HT-29 (cell line): ENCODE results near the gene EVC2. TPM values are rescaled to one million over a fixed set of nuclear protein-coding genes. Genes with fewer than 3 reads are reported as not detected.

Source experiments
- DNase-seq: peaks from one replicate; pipeline ENCODE4 v3.0.0-alpha.2; 2015; ENCODE audit warnings: low spot score
- total RNA-seq: library from RNA; depleted of rRNA; stranded (reverse); fragments of >200 nt; shearing (Covaris generic); gene quantifications from 2 replicates; pipeline ENCODE4 v1.2.3, GENCODE V29; 2014

EVC2 gene
- total RNA-seq, 1 experiment from 2014 or later, result not detected

DNA sequence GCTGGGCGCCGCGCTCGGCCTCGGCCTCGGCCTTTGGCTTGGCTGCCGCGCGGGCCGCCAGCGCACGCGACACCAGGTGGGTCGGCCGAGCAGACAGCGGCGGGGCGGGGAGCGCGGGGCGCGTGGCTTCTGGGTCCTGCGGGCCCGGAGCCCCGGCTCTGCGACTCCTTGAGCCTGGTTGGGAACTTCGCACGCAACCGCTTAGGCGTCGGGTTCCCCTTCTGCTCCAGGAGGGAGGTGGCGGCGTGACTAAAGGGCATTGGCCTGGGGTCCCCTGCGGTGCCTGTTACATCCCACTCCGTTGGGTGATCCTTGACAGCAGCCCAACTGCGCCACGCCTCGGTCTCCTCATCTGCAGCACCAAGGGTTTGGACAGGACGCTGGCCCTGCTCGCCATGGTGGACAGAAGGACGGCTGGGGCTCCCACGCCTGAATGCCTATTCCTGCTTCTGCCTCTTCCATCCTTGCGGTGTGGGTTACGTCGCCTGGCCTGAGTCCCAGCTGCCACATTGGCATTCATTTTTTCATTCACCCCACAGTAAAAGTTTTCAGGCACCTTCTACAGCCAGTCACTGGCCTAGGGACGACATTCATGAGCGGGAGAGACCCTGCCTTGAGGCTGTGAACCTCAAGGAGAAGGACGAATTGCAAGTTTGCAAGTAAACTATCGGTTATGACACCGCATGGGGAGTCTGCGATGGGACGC, 3.3 kb upstream of the EVC2 start:
- no peak for DNase-seq

DNA sequence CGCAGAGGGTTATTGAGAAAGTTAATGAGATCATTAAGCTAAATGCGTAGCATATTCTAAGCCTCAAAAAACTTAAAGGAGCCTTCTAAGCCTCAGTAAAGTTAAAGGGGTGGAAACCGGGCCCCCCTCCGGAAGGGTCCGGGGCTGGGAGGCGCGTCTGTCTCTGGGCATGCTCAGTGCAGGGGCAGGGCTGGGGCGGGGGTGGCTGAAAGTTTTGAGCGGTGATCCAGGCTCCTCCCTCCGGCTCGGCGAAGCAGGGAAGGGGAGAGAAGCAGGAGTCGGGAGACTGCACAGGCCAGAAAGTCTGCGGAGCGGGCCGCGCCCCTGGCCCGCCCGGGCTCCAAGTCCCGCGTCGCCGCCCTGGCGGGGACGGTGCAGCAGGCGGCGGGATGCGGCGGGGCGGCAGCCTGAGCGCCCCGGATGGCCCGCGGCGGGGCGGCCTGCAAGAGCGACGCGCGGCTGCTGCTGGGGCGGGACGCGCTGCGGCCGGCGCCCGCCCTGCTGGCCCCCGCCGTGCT, 2.7 kb upstream of the EVC2 start, which contains the start of gene EVC:
Gene EVC (plus strand): TSS at position 241 of the 518 bp plus-strand sequence. CDS start 180 bp downstream, at position 421.
- no peak for DNase-seq

DNA sequence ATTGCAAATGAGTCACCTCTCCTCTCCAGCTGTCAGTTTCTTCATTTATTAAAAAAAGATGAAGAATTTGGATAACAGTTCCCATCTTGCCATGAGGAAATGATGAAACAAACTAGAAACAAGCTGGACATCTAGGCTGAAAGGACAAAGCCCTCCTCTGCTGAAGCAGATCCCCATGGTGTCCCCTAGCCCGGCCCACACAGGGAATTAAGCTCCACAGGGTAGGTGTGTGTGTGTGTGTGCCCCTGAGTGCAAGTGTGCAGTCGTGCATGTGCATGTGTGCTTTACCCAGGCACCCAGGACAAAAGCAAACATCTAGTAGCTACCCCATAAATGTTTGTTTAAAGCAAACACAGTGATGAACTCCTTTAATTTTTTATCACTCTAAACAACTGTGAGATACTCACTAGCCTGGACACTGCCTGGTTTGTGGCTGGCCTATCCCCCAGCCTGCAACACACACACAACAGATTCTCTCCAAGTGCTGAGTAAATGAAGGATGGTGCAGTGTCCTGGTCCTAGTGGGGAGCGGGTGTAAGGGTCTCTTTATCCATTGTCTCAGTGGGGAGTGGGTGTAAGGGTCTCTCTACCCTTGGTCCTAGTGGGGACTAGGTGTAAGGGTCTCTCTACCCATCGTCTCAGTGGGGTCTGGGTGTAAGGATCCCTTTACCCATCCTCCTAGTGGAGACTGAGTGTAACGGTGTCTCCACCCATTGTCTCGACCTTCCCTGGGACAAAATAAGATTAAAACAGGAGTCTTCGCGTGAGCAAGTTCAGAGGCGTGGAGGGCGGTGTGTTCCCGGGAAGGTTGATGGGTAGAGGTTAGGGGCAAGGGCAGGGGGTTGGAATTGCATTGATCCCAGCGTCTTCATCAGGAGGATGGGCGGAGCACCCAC, 2.0 kb upstream of the EVC2 start:
- DNase-seq, result no peak

DNA sequence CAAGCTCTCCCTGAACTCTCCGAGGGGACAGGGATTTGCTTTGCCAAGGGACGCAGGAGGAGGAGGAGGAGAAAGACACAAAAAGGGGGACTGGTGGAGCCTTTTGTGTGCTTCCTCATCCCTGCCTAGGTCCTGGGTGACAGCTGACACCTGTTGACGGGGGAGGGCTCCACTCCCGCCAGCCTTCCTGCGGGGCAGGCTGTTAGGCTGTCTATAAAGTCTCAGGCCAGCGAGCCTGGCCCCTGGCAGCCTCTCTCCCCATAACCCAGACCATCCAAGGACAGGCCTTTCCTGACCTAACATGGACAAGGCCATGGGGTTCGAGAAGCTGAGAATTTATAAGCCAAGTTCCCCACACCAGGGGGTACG, 832 bp upstream of the EVC2 start:
- DNase-seq, result no peak

DNA sequence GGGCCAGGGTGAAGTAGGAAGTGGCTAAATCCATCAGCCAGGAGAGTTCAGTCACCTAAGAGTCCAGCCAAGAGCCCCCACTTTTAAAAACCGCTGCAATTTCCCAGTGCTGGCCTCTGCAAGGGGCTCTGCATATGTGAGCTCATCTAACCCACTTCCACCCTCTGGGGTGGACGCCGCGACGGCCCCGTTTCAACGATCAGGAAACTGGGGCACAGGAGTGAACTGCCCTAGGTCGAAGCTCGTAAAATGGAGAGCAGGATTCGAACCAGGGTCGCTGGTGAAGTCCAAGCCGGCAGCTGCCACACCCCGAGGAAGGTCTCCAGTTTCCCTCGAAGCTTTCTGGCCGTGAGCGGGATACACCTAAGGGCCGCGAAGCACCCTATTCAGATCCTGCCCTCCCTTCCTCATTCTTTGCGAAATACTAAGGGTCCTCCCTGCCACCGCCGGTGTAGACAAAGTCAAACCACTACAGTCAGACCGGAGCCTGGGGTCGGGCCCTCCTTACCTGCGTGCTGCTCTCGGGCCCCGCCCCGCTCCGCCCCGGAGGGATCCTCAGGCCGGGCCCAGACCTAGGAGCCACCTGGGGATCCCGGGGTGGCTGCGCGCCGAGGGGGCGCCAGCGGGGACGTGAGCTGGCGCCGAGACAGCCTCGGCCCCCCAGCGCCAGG, 446 bp downstream of the EVC2 start:
- DNase-seq, result no peak

DNA sequence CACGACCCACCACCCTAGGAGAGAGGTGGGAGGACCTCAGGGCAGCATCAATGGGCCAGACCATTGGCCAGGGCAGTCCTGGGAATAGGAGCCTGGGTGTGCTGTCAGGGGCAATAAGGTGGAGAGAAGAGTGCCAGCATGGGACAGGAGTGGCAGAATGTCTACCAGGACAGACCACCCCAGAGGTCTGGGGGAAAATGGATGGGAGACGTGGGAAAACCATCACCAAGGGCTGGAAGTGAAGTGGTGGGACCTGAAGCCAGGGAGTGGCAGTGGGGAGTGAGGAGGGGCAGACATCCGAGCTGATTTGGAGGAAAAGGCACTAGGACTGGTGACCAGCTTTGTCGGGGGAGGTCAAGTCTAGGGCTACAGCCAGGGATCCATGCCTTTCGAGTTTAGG, 993 bp downstream of the EVC2 start:
- DNase-seq, result no peak

DNA sequence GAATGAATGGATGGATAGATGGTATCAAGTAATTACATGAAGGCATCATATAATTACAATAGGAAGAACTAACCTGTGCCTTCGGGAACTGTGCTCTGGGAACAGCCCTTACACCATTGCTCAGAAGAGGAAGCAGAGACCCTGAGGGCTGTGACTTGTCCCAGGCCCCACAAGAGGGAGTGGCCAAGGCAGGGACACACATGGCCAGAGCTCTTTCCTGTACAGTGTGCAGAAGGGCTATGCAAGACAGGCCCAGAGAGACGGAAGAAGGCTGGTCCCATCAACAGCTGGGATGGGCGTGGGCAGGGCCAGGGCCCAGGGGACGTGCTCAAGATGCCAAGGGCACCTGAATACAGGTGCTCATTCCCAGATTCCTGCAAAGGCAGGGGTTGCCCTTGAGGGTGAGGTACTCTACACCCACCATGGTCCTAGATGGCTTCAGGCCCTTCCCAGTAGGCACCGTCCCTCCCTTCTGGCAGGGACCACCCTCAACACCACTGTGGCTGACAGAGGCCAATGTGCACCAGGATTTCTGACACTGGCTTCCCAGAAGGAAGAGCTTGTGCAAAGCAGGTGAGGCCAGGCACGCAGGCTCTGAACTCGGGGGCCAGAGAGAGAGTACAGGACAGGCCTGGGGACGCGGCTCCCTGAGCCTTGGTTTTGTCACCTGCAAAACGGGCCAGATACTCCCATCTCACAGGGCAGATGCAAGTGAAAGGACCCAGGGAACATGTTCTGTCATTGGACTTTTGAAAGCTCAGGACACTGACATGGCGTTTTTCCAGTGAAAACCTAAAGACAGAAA, 1.7 kb downstream of the EVC2 start:
- DNase-seq, result no peak

DNA sequence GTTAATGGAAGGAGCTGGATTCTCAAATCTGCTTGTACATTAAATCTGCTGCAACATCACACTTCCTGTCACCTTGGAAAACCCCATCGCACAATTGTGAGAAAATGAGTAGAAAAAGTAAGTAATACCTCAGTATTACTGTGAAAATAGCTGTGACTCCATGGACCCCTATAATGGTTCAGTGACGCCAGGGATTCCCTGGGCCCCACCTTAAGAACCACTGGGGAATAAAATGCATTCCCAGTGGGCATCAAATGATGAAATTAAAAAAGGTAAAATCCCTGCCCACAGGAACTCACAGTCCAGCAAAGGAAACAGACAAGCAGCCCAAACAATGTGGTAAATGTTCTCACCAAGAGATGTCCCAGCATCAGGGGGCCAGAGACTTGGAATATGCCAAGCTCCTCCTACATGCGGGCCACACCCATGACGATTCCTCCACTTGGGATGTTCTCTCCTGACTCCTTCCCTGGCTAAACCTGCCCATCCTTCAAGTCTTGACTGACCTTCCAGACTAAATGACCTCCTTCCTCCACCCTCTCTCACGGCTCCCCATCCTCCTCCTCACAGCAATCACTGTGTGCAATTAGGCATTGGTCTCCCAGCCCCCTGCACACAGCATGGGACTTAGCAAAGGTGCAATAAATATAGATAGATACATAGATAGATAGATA, 2.6 kb downstream of the EVC2 start:
- no peak for DNase-seq

DNA sequence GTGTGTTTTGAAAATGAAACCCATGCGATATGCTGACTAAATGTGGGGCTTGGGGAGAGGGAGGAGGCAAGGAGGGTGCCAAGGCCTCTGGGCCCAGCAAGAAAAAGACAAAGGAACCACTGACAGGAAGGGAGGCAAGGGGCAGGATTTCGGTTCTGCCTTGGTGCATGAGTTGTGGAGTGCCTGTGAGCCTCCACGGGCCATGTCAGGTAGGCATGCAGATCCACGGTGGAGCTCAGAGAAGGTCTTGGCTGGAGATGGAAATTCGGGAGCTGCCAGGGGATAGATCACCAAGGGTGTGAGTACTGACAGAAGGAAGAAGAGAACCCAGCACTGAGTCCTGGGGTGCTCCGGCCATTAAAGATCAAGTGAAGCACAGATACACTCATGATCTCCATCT, 4.1 kb downstream of the EVC2 start:
- no peak for DNase-seq

DNA sequence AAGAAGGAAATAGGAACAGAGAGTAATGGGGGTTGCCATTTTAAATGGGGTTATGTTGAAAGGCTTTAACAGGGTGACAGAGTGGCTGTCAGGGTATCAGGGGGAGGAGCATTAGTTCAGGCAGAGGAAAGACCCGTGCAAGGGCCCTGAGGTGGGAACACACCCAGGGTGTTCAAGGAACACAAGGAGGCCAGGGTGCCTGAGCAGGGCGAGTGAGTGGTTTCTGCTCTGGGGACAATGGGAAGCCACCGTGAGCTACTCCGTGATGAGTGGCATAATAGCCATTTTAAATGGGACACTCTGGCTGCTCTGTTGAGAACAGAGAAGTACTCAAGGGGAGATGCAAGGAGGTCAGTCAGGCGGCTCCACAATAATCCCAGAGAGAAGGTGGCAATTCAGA, 4.5 kb downstream of the EVC2 start:
- DNase-seq, result no peak

DNA sequence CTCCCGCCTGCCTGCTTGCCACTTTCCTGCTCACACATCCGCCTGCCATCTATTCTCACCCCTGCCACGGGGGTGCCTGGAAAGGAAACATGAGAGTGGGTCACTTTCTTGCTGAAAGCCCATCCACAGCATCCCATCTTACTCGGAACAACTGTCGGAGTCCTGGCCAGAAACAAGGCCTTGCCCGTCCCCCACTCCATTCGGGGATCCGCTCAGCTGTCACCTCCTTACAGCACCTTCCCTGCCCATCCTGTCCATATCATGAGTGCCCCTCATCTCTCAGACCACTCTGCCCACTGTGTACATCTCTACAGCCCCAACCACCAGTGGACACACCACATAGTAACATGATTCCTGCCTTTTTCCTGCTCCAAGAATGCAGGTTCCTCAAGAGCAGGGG, 6.4 kb downstream of the EVC2 start:
- no peak for DNase-seq

DNA sequence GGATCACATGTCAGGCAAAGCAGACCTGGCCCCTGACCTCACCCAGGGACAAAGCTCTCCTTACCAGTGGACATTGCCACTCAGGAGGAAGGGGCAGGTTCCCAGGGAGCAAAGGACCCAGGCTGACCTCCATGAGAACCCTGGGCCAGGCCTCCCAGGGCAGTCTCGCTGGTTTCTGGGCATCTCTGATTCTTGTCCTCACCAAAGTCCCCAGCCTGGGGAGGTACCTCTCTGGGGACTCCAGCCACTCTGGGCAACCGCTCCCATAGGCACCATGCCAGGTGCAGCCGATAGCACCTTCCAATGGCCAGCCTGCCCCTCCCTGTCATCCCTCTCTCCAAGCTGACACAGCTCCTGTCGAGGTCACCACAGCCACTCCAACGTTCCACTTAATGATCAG, 7.9 kb downstream of the EVC2 start:
- DNase-seq, result no peak

DNA sequence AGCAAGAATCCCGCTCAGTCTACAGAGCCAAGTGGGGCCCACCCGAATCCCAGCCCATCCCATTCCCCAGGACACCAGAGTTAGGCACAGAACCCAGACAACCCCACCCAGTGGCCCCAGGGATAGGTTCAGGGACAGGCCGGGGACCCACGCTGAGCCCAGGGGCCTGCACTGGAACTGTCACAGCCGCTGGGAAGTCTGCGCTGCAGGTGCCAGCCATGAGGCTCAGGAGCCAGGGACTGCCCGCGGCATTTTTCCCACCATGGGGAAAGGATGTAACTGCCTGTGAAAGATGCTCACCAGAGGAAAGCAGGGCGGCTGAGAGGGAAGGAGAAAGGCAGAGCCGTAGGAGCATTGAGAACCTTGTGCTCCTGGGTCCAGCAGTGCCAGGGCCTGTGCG, 12.0 kb downstream of the EVC2 start:
- no peak for DNase-seq

DNA sequence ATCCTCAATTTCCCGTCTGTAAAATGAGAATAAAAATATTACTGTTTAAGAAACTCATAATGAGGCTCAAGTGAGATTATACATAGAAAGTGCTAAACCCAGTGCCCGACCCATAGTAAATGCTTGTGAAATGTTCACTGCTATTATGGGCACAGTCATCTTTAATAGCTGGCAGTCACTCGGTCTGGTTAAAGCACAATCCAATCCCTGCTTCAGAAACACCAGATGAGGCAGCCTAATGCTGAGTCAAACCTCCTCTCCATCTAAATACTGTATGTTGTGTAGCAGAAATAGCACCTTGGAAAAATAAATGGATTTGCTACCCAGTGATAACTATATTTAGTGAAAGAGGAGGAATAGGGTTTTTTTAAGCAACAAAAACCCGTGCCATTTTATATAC, 14.5 kb downstream of the EVC2 start:
- DNase-seq, result no peak

DNA sequence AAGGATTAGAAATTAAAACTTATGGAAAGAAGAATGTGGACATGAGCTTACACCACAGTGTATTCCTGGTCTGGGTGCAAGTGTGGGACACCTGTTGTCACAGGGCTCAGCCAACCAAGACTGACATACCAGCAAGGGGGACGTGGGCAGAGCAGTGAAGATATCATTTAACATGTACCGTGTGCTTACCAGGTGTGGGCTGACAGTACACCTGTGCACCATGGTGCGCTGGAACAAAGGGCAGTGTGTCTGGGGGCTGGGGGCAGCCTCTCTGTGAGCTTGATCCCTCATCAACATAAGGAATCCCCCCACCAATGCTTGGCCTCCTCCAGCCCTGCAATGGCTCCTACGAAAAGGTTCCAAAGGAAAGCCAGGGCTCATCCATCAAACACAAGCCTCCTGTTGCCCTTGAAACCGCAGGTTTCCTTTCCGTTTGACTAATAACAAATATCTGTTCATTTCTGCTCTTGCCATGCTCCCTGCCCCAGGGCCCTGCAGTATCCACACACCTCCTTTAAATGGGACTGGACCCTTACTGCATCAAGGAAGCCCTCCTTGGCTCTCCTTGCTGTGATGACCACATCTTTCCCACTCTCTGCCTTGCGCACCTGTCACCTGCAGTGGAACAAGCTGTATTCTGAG, 16.7 kb downstream of the EVC2 start:
- DNase-seq, result no peak

DNA sequence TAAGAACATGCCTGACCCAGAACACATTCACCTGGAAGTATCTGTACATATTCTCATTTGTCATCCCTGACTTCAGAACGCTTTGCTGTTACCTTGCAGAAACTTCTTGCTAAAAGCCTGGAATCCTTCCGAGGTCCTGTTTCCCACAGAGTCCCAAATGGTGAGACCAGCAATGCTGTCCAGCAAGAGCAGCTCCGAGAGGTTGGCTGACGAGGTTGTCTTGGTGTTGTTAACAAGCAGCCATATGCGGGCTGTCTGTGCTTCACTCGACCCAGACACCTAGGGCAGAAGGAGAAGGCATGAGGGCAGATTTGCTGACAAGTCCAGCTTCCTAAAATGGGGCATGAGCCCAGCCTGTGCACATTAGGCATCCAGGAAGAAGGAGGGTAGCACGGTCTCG, 19.3 kb downstream of the EVC2 start:
- DNase-seq, result no peak

DNA sequence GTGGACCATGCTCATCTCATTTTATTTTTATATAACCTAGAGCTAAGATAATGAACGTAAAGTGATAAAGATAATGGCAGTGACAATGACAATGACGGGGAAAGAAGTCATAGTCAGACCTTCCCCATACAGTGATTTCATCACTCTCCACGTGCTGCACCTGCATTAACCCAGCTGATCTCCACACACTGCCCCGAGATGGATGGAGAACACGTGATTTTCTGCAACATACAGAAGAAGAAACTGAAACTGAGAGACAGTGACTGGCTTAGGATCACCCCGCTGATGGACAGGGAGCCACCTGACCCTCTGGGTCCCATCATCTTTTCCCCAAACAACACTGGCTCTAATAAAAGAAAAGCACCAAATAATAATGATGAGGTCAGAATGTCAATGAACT, 22.0 kb downstream of the EVC2 start:
- DNase-seq, result no peak

DNA sequence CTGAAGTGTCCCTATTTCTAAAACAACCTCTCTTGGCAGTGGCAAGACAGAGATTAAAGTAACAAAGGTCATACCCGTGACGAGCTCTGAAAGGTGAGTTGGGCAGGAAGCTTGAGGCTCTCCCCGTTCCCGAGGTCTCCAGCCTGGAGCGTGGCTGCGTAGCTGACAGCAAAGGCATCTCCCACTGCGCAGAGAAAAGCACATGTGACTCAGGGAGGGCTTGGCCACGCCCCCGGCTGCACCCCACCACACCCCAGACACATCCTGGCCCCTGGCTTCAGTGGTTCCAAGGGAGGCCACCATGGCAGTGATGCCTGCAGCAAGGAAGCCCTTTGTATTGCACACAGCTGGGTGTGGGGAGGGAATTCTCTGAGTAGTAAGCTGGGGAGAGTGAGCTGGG, 23.1 kb downstream of the EVC2 start:
- no peak for DNase-seq

DNA sequence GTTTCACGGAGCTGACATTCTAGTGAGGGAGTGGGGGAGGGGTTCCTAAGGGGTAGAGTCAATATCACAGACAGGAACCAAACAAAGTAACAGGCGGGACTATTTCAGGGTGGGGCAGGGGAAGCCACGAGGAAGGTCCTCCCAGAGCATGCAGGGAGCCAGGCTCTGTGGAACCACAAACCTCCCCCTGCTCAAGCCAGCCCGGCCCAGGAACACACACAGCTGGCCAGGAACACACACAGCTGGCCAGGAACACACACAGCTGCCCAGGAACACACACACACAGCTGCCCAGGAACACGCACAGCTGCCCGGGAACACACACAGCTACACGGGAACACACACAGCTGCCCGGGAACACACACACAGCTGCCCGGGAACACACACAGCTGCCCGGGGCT, 24.8 kb downstream of the EVC2 start:
- no peak for DNase-seq

DNA sequence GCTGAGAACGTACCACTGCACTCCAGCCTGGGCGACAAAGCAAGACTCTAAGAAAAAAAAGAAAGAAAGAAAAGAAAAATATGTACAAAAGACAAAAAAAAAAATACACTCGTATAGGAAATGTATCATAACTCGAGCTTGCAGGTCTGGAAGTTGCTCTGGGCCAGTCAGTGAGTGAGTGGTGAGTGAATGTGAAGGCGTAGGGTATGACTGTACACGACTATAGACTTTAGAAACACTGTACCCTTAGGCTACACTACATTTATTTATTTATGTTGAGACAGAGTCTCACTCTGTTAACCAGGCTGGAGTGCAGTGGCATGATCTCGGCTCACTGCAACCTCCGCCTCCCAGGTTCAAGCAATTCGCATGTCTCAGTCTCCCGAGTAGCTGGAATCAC, 29.4 kb downstream of the EVC2 start:
- no peak for DNase-seq
